Keratinocyte (primary cell): Measurements from ENCODE around the gene RPL29. TPM values are rescaled to one million over a fixed set of nuclear protein-coding genes. Genes with fewer than 3 reads are reported as not detected.

Experiments used
- DNase-seq: peaks from one replicate; pipeline ENCODE4 v3.0.0-alpha.2; 2011; ENCODE audit warnings: low read depth, missing footprints, low spot score
- FAIRE-seq: peaks from 2 replicates; lab custom pipeline; 2011; peaks lifted over from hg19 to GRCh38; lab: Jason Lieb, UNC
- H2AFZ ChIP-seq: 2 replicates; pipeline ENCODE4 v1.6.0; 2012; ENCODE audit warnings: low read length, control low read depth, inconsistent platforms; ENCODE audit not compliant: control insufficient read depth
- H3K27ac ChIP-seq: 2 replicates; pipeline ENCODE4 v1.5.1; 2011; ENCODE audit warnings: low read length; ENCODE audit not compliant: control insufficient read depth, insufficient read depth
- H3K27me3 ChIP-seq: 3 replicates; pipeline ENCODE4 v1.6.0; 2011; ENCODE audit warnings: low read length; ENCODE audit not compliant: control insufficient read depth, insufficient read depth; ENCODE audit errors: extremely low read depth
- H3K36me3 ChIP-seq, 2 experiments: 2 replicates in 1 of 2; 3 replicates in 1 of 2; pipeline ENCODE4 v1.5.1; 2011; ENCODE audit warnings: low read length in 2 of 2, mild to moderate bottlenecking in 1 of 2; ENCODE audit not compliant: control insufficient read depth in 2 of 2, insufficient read depth in 2 of 2; ENCODE audit errors: extremely low read depth in 1 of 2
- H3K4me1 ChIP-seq: 3 replicates; pipeline ENCODE4 v1.5.1; 2011; ENCODE audit warnings: low read length; ENCODE audit not compliant: control insufficient read depth, insufficient read depth; ENCODE audit errors: extremely low read depth
- H3K4me2 ChIP-seq: 3 replicates; pipeline ENCODE4 v1.6.0; 2011; ENCODE audit warnings: low read depth, low read length; ENCODE audit not compliant: control insufficient read depth, insufficient read depth; ENCODE audit errors: extremely low read depth
- H3K4me3 ChIP-seq, 3 experiments: fragments of 200-600 bp in 1 of 3; sonication (generic) in 1 of 3; 2 replicates in 2 of 3; 3 replicates in 1 of 3; pipeline ENCODE4 v1.5.1; 2011 to 2016; ENCODE audit warnings: low read length in 3 of 3, mild to moderate bottlenecking in 3 of 3, control low read depth in 2 of 3, inconsistent platforms in 1 of 3, low read depth in 1 of 3, mixed read lengths in 1 of 3, mixed run types in 1 of 3, moderate library complexity in 1 of 3; ENCODE audit not compliant: control insufficient read depth in 2 of 3, insufficient read depth in 2 of 3; ENCODE audit errors: extremely low read depth in 1 of 3
- H3K79me2 ChIP-seq: 2 replicates; pipeline ENCODE4 v1.6.0; 2012; ENCODE audit warnings: low read length; ENCODE audit not compliant: control insufficient read depth, insufficient read depth
- H3K9ac ChIP-seq: 3 replicates; pipeline ENCODE4 v1.6.0; 2011; ENCODE audit warnings: low read length; ENCODE audit not compliant: control insufficient read depth, insufficient read depth; ENCODE audit errors: extremely low read depth
- H3K9me1 ChIP-seq: 3 replicates; pipeline ENCODE4 v1.6.0; 2011; ENCODE audit warnings: low read length; ENCODE audit not compliant: control insufficient read depth, insufficient read depth; ENCODE audit errors: extremely low read depth
- H3K9me3 ChIP-seq: 2 replicates; pipeline ENCODE4 v1.5.1; 2012; ENCODE audit warnings: low read depth, low read length; ENCODE audit not compliant: control insufficient read depth
- H4K20me1 ChIP-seq: 3 replicates; pipeline ENCODE4 v1.6.0; 2011; ENCODE audit warnings: low read length; ENCODE audit not compliant: control insufficient read depth, insufficient read depth; ENCODE audit errors: extremely low read depth
- EZH2 ChIP-seq: IDR thresholded peaks from one replicate; pipeline ENCODE4 v1.6.1; 2012; ENCODE audit warnings: inconsistent platforms, mild to moderate bottlenecking, low read length, moderate library complexity
- dilution Hi-C: fragments of 300-500 bp; cut with MboI; formaldehyde crosslinking; loops from one replicate; pipeline ENCODE4 v1.7.0; 2020; ENCODE audit warnings: low sequenced_read_pairs; ENCODE audit not compliant: extremely low pct_ligation_motif_present
- polyA plus RNA-seq, 5 experiments: library from polyadenylated mRNA; depleted of rRNA in 3 of 5; stranded (reverse) in 3 of 5; stranded (forward) in 1 of 5; unstranded in 1 of 5; fragments of >200 nt; gene quantifications; 1 replicate in 1 of 5; 2 replicates in 3 of 5; 3 replicates in 1 of 5; pipeline versions ENCODE4 v1.2.1 to v1.2.3, GENCODE V29; 2011 to 2012; ENCODE audit warnings: missing spikeins in 2 of 5, low read depth in 1 of 5, low replicate concordance in 1 of 5
- TF ChIP-seq, protein P1 (sequence below), 3 experiments: IDR thresholded peaks in 1 of 3; conservative IDR thresholded peaks in 1 of 3; optimal IDR thresholded peaks in 1 of 3; 2 replicates in 2 of 3; 3 replicates in 1 of 3; pipeline versions ENCODE3 to v1.5.1; 2011; ENCODE audit warnings: low read length in 3 of 3, mild to moderate bottlenecking in 3 of 3, moderate library complexity in 2 of 3, control low read depth in 1 of 3, inconsistent platforms in 1 of 3; ENCODE audit not compliant: insufficient read depth in 2 of 3; ENCODE audit errors: extremely low read depth in 1 of 3

RPL29 gene
- polyA plus RNA-seq, 1 donor (not counting 4 experiments of a cell fraction or from before 2014, with no cell fraction given): 1,648 TPM

DNA sequence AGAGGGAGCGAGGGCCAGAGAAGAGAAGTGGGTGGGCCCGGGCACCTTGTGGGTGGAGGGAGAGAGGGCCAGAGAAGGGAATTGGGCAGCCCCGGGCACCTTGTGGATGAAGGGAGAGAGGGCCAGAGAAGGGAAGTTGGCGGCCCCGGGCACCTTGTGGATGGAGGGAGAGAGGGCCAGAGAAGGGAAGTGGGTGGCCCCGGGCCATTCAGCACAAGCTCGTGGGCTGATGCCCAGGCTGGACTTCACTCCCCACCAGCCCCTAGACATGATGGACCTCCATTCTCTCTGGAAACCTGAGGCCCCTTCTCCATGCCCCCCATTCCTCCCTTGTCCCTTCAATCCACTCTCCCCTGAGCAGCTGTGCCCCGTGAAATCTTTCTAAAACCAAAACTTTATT, 44.9 kb upstream of the RPL29 start:
- H4K20me1 ChIP-seq: no peaks in the 10 kb centered on the region
- no peak overlapping the region for H3K9ac ChIP-seq
- no peak overlapping the region for H2AFZ ChIP-seq
- no peak overlapping the region for H3K27ac ChIP-seq
- H3K36me3 ChIP-seq: no peaks in the 10 kb centered on the region
- no peaks in the 10 kb centered on the region for H3K9me3 ChIP-seq
- no peak overlapping the region for H3K4me2 ChIP-seq
- dilution Hi-C loops: no loop called here
- no peaks in the 10 kb centered on the region for H3K79me2 ChIP-seq
- no peaks in the 10 kb centered on the region for H3K9me1 ChIP-seq
- H3K4me1 ChIP-seq: peaks cover 55% of the 10 kb centered on the region
- H3K4me3 ChIP-seq: no peak overlapping the region
- FAIRE-seq: no peak
- no peaks in the 10 kb centered on the region for H3K27me3 ChIP-seq
- TF ChIP-seq, protein P1, sequence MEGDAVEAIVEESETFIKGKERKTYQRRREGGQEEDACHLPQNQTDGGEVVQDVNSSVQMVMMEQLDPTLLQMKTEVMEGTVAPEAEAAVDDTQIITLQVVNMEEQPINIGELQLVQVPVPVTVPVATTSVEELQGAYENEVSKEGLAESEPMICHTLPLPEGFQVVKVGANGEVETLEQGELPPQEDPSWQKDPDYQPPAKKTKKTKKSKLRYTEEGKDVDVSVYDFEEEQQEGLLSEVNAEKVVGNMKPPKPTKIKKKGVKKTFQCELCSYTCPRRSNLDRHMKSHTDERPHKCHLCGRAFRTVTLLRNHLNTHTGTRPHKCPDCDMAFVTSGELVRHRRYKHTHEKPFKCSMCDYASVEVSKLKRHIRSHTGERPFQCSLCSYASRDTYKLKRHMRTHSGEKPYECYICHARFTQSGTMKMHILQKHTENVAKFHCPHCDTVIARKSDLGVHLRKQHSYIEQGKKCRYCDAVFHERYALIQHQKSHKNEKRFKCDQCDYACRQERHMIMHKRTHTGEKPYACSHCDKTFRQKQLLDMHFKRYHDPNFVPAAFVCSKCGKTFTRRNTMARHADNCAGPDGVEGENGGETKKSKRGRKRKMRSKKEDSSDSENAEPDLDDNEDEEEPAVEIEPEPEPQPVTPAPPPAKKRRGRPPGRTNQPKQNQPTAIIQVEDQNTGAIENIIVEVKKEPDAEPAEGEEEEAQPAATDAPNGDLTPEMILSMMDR (optimal IDR thresholded peaks at IDR 0.05 in 1 of 3, IDR thresholded peaks at IDR 0.05 in 1 of 3, conservative IDR thresholded peaks at IDR 0.05 in 1 of 3; ENCODE audit: extremely low read depth in 1 of 3, insufficient read depth in 2 of 3, low read length in 3 of 3): no peak
- no peak for TF ChIP-seq EZH2
- DNase-seq: no peak

DNA sequence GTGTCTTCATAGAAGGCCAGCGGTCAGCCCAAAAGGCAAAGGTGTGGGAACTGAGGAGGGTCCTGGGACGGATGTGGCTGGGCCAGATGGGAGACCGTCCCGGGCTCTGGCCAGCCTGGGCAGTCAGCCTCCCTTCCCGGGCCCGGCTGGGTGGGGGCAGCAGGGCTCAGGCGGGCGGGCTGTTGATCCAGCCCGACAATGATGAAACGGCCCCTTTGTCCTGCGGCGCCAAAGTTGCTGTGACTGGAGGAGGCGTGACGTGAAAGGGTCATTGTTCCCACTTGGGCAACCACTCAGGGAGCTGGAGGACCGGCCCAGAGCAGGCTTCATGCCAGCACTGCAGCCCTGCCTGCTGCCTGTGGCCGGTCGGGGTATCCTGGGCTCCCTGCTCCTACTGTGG, 44.2 kb upstream of the RPL29 start:
- dilution Hi-C loops: no loop called here
- Histone ChIP-seq H3K4me2 (no peak overlapping the region), H3K4me1 (peaks cover 48% of the 10 kb centered on the region), H3K27me3 (no peaks in the 10 kb centered on the region), H3K27ac (no peak overlapping the region), H3K4me3 (no peak overlapping the region), H2AFZ (no peak overlapping the region), H3K9me3 (no peaks in the 10 kb centered on the region), H3K9ac (no peak overlapping the region), H3K36me3 (no peaks in the 10 kb centered on the region), H3K79me2 (no peaks in the 10 kb centered on the region), H3K9me1 (no peaks in the 10 kb centered on the region), H4K20me1 (no peaks in the 10 kb centered on the region)
- TF ChIP-seq, protein P1 (optimal IDR thresholded peaks at IDR 0.05 in 1 of 3, IDR thresholded peaks at IDR 0.05 in 1 of 3, conservative IDR thresholded peaks at IDR 0.05 in 1 of 3; ENCODE audit: extremely low read depth in 1 of 3, insufficient read depth in 2 of 3, low read length in 3 of 3): no peak
- no peak for TF ChIP-seq EZH2
- FAIRE-seq (no peak), DNase-seq (no peak)
